Bone marrow (tissue), 2 donors: ENCODE data around the gene SRC.
"Not testable (repeated sequence)": the region's sequence is repeated elsewhere in the genome, so short reads cannot be mapped to it uniquely, and the experiment has no call there.

Experiments
- DNase-seq, 2 donors: peaks; one replicate each; lab custom pipeline; 2025; lab: John Stamatoyannopoulos, UW

Gene SRC

DNA sequence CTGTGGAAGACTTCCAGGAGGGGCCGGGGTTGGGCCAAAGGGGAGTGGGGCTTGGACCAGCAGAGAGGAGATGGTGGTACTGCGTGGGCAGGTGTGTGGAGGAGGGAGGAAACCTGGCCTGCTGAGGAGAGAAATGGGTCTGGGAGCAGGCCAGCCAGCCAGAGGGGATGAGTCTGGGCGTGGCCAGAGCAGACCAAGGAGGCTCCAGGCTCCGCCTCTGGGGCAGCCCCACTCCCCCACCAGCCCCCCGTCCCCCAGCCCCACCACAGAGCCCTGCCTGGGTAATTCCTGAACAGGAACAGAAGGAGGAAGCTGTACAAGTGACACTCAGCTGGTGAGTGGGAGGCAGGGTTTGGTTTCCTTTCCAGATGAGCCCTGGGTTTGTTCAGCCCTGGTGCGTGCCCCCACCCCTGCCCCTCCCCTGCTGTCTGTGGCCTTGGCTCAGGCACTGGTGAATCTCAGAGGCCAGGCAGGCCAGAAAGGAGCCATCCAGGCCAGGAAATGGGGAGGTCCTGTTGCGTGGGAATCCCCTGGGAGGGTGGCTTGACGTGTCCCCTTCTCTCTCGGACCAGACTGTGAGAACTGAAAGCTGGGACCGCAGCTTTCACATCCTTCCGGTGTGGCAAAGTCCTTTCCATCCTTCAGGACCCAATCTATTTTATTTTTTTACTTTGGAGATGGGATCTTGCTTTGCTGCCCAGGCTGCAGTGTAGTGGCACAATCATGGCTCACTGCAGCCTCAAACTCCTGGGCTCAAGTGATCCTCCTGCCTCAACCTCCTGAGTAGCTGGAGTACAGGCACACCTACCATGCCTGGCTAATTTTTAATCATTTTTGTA, 9.4 kb upstream of the SRC start:
- peak; percentile 70 to 99 for DNase-seq

DNA sequence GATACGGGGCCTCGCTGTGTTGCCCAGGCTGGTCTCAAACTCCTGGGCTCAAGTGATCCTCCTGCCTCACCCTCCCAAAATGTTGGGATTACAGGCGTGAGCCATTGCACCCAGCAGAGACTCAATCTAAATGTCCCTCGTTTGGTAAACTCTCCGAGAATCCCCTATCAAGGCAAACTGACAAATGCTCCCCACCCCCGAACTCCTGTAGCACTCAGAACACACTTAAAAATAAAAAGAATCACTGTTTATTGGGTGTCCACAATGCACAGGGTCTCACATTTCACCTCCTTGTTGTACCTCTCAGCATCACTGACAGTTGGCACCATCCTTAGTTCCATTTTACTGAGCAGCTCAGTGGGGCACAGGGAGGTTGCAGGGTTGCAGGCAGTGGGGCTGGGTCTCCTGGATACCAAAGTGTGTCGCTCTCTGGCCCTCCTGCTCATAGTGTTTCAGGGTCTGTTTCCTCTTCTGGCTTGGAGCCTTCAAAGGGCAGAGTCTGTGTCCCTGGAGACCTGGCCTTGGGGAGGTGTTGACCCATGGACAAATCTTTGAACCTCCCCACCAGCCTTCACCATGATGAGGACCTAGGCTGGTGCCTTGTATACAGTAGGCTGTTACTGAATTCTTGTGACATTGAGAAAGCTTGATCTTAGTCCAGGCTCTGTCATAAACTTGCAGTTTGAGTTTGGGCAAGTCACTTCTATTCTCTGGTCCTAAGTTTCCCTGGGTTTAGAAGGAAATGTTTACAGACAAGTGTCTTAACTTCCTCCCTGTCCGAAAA, 8.5 kb upstream of the SRC start:
- DNase-seq, result no peak

DNA sequence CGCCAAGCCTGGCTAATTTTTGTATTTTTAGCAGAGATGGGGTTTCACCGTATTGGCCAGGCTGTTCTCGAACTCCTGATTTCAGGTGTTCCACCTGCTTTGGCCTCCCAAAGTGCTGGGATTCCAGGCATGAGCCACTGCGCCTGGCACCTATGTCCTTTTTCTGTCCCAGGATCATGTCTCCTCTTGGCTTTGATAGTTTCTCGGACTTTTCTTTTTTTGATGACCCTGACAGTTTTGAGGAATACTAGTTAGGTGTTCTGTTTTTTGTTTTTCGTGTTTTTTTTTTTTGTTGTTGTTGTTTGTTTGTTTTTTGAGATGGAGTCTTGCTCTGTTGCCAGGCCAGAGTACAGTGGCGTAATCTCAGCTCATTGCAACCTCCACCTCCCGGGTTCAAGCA, 7.6 kb upstream of the SRC start:
- not testable (repeated sequence) for DNase-seq

DNA sequence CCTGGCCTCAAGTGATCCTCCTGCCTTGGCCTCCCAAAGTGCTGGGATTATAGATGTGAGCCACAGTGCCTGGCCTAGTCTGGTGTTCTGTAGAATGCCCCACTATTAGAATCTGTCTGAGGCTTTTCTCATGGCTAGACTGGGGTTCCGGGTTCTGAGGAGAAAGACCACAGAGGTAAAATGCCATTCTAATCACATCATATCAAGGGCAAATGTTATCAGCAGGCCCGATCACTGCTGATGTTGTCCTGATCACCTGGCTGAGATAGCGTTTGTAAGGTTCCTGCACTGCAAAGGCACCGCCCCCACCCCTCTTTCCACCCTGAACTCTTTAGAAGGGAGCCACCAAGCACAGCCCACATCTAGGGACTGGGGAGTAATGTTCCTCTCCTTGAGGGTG, 6.7 kb upstream of the SRC start:
- DNase-seq, result no peak

DNA sequence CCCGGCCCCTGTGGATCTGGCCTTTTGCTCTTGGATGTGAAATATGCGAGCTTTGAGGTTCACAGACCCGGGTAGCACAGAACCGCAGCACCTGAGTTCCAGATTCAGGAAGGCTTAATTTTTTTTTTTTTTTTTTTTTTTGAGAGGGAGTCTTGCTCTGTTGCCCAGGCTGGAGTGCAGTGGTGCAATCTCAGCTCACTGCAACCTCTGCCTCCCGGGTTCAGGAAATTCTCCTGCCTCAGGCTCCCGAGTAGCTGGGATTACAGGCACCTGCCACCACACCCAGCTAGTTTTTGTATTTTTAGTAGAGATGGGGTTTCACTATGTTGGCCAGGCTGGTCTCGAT, 6.2 kb upstream of the SRC start:
- DNase-seq, result not testable (repeated sequence)

DNA sequence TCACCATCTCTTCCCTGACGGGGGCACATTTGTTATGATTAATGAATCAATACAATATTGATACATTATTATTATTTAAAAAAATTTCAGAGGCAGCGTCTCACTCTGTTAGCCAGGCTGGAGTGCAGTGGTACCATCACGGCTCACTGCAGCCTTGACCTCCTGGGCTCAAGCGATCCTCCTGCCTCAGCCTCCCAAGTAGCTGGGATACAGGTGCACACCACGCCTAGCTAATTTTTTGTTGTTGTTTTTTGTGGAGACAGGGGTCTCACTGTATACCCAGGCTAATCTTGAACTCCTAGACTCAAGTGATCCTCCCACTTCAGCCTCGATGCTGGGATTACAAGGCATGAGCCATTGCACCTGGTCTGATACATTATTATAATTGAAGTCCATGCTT, 4.9 kb upstream of the SRC start:
- no peak for DNase-seq

DNA sequence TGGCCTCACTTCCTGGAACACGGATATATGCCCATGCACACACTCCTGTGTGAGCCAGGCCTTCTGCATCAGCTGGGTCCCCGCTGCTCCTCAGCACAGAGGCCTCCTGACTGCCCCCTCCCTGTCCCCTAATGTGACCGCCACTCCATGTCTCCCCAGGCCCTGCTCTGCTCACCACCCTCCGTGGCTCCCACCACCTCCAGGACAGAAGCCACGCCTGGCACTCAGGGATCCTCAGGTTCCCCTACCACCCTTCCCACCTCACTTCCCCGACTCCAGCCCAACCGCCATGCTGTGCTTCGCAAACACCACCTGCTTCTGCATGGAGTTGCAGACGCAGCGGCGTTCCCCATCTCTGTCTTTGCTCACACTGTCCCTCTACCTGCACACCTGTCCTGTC, 4.3 kb upstream of the SRC start:
- no peak for DNase-seq

DNA sequence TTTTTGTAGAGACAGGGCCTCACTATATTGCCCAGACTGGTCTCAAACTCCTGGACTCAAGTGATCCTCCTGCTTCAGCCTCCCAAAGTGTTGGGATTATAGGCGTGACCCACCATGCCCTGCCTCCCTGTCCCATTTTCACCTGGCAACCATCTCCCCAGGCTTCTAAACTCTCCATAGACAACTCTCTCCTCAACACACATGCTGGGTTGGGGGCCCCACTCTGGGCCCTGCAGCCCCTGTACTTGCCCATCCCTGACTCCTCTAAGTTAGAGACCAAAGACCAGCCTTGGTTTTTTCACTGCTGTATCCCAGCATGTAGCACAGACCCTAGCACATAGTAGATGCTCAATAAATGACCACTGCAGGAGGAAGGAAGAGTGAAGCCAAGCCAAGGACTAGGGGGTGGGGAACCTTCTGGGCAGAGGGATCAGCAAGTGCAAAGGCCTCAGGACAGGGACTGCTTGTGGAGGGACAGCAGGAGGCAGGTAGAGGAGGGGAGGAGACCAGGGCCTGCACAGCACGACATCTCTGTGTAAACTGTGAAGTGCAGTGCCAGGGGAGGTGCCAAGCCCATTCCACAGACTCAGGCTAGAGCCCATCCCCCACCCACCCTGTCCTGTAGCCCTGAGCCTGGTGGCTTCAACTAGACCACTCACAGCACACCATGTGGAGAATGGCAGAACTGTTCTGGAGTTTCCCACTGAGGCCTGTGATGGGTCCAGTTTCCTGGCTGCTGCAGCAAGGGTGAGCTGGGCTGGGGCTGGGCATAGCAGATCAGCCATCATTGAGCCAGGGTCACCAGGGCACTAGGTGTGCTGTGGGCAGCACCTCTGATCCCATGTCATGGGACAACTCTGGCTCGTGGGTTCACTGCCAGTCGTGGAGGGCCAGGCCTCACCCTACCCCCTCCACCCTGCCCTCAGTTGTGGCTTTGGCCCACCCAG, 3.4 kb upstream of the SRC start:
- no peak for DNase-seq

DNA sequence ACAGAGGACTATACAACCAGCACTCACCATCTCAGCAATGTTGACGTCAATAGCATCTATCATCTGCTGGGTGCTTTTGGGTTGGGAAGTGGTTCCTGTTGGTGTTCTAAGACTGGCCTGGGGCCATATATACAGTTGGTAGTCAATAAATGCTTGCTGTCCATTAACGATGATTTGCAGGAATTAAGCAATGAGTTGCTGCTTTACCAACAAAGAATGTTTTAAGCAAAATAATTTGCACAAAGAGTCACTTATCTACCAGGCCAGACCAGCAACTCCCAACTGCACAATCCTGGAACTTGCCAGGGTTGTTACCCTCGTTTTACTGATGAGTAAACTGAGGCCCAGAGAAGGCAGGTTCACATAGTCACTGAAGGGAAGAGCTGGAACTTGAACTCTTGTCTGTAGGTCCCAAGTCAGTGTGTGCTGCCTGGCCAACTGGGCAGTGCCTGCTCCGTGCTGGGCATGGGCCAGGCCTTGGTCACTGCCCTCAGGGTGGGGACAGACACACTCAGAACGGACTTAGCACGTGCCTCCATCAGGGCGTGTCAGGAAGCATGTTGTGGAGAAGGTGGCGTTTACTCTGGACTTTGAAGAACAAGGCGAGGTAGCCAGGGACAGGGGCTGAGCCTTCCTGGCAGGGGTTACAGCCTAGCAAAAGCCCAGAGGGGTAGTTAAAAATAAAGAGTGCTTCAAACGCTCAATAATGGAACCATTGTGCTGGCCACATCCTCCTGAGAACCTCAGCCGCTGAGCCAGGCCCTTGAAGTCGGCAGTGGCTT, 2.5 kb upstream of the SRC start:
- no peak for DNase-seq

DNA sequence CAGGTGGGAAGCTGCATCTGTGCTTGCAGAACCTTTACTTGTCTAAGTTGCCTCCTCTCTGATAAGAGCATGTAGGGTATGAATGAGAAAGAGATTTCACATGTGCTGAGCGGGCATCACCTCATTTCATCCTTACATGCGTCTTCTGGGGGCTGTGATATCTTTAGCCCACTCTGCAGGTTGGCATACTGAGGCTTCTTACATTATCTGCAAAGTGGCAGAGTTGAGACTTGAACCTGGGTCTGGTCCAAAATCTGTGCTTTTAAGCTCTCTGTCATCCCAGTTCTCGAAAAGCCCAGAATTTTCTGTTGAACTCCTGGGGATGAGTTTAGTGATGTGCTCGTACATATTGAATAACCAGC, 2.0 kb upstream of the SRC start:
- DNase-seq, result no peak

DNA sequence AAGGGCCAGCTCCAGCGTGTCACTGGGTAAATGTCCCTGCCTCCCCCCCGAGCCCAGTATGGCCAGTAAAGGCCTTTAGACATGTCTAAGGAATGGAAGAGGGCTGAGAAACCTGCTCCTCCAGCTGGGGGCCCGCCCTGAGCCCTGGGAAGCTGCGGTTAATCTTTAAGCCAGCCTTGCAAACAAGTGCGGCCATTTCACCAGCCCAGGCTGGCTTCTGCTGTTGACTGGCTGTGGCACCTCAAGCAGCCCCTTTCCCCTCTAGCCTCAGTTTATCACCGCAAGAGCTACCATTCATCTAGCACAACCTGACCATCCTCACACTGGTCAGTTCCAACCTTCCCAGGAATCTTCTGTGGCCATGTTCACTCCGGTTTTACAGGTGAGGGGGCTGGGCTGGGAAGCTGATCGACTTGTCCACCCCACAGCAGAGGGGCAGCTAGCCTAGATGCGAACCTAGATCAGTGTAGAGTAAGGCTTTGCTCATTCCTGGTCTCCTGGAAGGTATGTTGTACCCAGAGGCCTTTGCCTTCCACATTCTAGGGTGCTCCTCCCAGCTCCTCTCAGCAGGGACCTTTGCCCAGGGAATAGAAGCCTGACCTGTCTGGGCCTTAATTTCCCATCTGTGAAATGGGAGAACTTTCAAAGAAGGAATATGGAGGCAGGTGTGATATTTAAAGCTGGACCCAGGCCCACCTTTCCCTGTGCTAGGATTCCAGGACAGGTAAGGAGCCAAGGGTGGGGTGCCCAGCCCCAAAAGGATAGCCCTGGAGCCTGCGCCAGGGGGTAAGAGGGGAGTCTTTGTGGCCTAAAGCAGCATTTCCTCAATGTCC, 1.2 kb upstream of the SRC start:
- DNase-seq, result no peak

DNA sequence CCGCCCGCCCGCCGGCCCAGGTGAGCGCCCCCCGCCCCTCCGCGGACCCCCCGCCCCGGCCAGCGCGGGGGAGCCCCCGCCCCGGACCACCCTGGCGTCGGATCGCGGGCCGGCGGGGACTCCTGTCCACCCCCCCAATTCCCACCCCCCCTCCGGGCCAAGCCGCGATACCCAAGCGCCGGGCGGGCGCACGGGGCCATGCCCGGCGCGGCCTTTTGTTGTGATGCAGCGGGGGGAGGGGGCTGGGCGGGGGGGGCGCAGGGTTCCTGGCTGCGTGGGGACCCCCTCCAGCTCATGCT, 245 bp downstream of the SRC start:
- no peak for DNase-seq

DNA sequence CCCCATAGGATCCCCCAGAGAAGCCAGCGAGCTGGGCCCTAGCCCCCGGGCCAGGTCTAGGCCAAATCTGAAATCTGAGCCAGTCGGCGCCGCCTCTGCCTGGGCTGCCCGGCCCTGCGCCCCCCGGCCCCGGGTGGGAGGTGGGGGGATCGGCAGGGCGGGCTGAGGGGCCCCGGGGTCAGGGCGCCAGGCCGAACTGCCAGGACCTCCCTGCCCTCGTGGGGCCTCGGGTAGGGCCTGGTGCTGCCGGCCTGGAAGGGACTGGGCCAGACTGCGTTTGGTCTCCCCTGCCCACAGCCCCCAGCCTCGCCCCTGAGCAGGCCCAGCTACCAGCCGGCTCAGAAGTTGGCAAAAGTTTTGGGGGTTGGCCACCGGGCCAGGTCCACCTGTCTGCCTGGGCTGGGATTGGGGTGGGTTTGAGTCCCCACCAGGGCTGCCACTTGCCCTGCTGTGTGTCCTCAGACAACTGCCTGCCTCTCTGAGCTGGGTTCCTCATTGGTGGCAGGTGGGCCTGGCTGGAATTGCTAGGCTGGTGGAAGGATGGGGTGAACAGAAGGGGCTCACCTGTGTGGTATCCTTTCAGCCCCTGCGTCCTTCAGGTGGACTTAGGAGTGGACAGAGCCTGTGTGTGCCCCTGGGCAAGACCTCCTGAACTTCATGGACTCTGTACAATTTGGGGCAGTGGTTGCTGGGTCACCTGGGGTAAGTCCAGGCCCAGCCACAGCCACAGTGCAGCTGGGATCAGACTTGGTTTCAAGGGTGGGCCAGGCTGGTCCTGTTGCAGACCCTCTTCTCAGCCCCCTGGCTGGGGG, 801 bp downstream of the SRC start:
- no peak for DNase-seq

DNA sequence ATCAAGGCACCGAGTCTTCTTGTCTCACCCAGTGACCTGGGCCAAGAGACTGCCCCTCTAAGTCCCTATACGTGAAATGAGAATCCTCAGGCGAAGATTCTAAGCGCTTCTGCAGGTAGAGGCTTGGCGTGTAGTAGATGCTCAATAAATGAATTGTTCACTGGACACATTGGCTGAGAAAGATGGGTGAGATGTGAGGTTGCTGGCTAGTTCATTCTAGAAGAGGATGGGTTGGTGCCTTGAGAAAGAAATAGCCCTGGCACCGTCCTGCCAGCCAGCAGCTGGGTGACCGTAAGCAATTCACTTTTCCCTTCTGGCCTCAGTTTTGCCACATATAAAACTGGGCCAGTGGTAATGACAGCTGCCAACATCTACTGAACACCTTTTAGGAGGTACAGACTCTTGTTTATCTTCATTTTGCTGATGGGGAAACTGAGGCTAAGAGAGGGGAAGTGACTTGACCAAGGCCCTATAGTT, 1.4 kb downstream of the SRC start:
- DNase-seq, result no peak

DNA sequence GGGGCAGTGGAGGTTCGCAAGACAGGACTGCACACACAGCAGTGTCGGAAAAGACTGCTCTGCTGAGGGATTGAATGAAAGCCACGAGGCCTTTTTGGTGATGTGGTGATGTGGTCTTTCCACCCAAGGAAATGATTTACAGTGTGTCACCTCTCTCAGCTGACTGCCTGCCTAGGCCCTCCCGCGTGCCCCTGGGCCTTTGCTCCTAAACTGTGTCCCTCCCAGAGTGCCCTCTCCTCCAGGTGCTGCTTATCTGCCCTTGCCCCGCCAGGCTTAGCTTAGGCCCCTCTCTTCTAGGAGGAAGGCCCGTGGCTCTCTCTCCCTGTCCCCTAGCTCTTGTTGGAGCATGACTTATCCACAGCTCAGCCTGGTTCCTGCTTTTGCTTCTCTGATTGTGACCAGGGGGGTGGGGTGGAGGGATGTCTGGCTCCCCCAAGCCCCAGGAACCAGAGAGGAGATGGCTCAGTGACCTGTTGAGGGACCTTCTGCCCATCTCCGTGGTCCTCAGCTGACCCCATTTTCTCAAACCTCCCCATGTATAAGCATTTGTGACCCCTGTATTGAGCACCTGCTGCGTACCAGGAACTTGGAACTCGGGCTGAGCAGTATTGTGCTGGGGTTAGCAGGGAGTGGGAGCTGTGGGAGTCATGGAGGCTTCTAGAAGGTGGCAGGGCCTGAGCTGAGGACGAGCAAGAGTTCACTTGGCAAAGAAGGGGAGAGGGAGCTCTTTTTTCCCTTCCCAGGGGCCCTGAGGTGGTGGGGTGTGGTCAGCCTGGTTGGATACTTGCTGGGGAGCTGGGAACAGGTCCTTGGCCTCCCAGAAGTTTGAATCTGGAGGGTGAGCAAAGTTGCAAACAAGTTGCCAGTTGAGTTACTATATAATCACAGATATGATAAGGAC, 2.2 kb downstream of the SRC start:
- peak in 1 of 2 donors; percentile 16 for DNase-seq

DNA sequence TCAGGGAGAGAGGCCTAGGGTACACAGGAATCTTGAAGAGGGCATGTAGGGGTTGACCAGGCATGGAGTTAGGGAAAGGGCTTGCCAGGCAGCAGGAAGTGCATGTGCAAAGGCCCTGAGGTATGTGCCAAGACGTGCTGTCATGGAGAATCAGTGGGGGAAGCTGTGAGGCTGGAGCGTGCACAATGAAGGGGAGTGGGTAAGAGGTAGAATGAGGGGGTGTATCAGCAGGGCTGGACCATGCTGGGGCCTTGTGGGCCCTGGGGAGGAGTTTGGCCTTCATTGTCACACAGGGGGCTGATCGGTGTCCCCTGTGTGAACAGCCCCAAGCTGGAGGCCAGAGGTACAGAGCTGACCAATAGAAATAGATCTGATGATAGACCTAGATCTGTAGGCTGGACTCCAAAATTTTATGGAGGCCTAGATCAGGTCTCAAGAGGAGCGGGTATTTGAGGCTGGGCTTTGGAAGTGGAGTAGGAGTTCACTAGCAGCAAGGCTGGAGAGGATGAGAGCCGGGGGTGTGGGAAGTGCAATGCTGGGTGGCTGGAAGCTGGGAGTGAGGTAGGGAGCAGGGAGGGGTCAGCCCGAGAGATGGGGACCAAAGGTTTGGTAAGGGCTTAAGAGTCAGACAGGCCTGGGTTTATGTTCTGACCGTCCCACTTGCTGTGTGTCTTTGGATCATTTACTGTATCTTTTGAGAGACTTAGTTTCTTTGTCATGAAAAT, 3.0 kb downstream of the SRC start:
- no peak for DNase-seq

DNA sequence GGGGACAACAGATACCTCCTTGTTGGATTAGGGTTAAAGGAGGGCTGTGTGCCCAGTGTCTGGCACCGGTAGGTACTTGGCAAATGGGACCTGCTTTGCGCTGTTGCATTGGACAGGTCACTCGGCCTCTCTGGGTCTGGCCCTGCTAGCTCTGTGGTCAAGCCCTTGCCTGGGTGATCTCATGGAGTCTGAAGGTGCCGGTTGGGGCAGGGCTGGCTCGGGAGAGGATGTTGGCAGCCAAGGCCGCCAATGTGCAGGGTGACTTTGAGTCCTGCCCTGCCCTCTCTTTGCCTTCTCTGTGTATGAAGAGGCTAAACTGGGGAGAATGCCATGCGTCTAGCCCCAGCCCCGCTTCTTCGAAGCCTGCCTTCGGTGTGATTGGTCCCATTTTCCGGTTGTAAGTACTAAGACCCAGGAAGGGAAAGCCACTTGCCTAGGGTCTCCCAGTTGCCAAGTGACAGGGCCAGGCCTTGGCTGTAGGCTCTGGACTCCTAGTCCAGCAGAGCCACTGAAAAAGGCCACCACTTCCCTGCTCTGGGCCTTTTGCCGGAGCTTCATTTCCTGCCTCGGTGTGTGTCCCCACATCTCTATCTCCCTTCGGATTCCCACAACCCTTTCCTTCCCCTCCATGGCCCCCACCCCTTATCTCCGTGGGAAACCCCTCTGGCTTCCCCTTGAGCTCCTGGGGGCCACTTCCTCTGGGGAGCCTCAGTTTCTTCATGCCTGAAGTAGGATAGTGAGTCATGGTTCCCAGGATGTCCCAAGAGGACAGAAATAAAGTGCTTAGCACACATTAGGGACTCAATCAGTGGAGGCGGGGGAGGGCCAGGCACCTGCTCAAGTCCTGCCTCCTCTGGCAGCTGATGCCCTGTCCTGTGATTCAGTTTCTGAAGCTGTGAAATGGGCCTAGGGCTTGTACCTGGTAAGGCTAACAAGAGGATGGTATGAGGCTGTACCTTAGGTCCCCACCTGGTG, 3.9 kb downstream of the SRC start:
- DNase-seq, result no peak
